ENCODE measurements around the gene TMEM167A.

Gene TMEM167A

DNA sequence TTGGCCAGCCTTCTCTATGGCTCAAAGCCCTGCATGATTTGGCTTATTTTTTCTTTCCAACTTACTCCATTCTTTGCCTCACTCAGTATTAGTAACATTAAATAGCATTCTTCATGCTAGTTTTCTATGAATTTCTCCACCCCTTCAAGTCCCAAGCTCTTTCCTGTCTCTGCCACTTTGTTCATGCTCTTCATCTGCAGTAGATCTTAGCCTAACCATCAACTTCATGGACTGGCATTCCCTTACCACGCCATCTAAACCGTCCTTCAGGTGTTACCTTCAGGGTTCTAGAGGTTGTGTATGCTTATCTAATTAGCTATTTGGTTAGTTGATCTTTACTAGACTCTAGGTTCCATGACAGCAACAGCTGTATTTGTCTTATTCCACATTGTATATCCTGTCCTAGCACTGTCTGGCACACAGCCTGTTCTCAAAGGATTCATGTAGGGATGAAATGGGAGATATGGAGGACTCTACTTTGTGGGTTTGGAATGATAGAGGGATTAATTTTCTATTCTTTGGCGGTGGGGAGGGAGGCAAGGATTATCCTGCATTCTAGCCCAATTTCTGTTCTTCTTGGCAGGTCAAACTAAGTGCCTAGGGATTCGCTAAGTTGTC lies 26.4 kb downstream of the TMEM167A start:
- Histone ChIP-seq H3K27ac (ENCODE audit: low read depth, low read length) (no peak overlapping the region), H3K27me3 (ENCODE audit: control insufficient read depth in 1 of 2, insufficient read depth in 2 of 2, low read length in 2 of 2) (no peaks in the 10 kb centered on the region)

GRCh38 chr5:83049370-83049885 lies 27.8 kb downstream of the TMEM167A start:
- Histone ChIP-seq H3K4me1 (ENCODE audit: insufficient read depth, low read length) (no peaks in the 10 kb centered on the region), H3K9ac (ENCODE audit: low read length) (no peak overlapping the region), H3K36me3 (ENCODE audit: insufficient read depth, low read length) (peaks cover 10% of the 10 kb centered on the region), H3K27me3 (ENCODE audit: control insufficient read depth in 1 of 2, insufficient read depth in 2 of 2, low read length in 2 of 2) (no peaks in the 10 kb centered on the region), H3K4me3 (ENCODE audit: low read depth in 1 of 2, low read length in 2 of 2) (no peak overlapping the region), H3K9me3 (ENCODE audit: low read length) (no peaks in the 10 kb centered on the region), H3K27ac (ENCODE audit: low read depth, low read length) (no peak overlapping the region)

More for the DNA sequence above, 26.4 kb downstream of the TMEM167A start:
- Histone ChIP-seq H3K4me1 (ENCODE audit: insufficient read depth, low read length) (no peaks in the 10 kb centered on the region), H3K9me3 (ENCODE audit: low read length) (no peaks in the 10 kb centered on the region), H3K9ac (ENCODE audit: low read length) (no peak overlapping the region), H3K4me3 (ENCODE audit: low read depth in 1 of 2, low read length in 2 of 2) (no peak overlapping the region), H3K36me3 (ENCODE audit: insufficient read depth, low read length) (peaks cover 10% of the 10 kb centered on the region)

- peaks cover 10% of the 10 kb centered on the region for H3K36me3 ChIP-seq (ENCODE audit: insufficient read depth, low read length)
- no peaks in the 10 kb centered on the region for H3K9me3 ChIP-seq (ENCODE audit: low read length)
- H3K27ac ChIP-seq (ENCODE audit: low read depth, low read length), result no peak overlapping the region
- no peaks in the 10 kb centered on the region for H3K4me1 ChIP-seq (ENCODE audit: insufficient read depth, low read length)
- no peak overlapping the region for H3K4me3 ChIP-seq (ENCODE audit: low read depth in 1 of 2, low read length in 2 of 2)
- H3K27me3 ChIP-seq (ENCODE audit: control insufficient read depth in 1 of 2, insufficient read depth in 2 of 2, low read length in 2 of 2), result no peaks in the 10 kb centered on the region
- no peak overlapping the region for H3K9ac ChIP-seq (ENCODE audit: low read length)
Observed at GRCh38 chr5:83048811-83049210, 28.4 kb downstream of the TMEM167A start.

DNA sequence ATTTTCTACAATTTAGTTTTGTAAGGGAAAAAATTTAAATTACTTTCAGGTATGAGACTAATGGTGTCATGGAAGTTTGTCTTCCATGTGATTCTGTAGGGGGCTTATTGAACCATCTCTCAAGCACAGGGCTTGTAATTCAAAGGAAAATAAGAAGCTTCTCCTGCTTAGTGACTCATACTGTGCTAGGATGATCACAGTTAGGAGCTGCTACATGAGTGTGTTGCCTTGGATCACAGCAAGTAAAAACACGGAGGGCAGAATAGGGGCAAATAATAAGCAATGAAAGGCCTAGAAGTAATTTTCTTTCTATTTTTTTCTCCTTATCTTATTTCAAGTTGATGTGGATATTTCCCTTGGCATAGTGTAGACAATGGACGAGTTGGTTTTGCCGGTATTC lies 28.9 kb downstream of the TMEM167A start:
- Histone ChIP-seq H3K27ac (ENCODE audit: low read depth, low read length) (no peak overlapping the region), H3K27me3 (ENCODE audit: control insufficient read depth in 1 of 2, insufficient read depth in 2 of 2, low read length in 2 of 2) (no peaks in the 10 kb centered on the region), H3K9ac (ENCODE audit: low read length) (no peak overlapping the region), H3K4me1 (ENCODE audit: insufficient read depth, low read length) (no peaks in the 10 kb centered on the region), H3K4me3 (ENCODE audit: low read depth in 1 of 2, low read length in 2 of 2) (no peak overlapping the region), H3K36me3 (ENCODE audit: insufficient read depth, low read length) (peaks cover 10% of the 10 kb centered on the region), H3K9me3 (ENCODE audit: low read length) (no peaks in the 10 kb centered on the region)

DNA sequence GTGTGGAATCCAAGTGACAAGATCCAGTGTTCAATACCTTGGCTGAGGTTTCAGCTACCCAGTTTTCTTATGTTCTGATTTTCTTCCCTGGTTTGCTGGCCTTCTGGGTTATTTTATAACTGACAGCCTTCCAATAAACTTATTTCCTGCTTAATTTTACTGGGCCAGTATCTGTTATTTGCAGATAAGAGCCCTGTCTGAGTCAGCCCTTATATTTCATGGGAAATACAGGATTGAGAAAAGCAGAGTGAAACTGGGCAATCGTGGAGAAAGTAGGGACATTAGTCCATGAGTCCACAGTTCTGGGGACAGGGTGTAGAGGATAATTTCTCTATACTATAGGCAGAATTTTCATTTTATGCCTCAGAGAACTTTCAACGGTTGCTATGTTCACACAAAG lies 32.3 kb downstream of the TMEM167A start:
- Histone ChIP-seq H3K36me3 (ENCODE audit: insufficient read depth, low read length) (peaks cover 6% of the 10 kb centered on the region), H3K27ac (ENCODE audit: low read depth, low read length) (no peak overlapping the region), H3K9ac (ENCODE audit: low read length) (no peak overlapping the region), H3K4me1 (ENCODE audit: insufficient read depth, low read length) (no peaks in the 10 kb centered on the region), H3K27me3 (ENCODE audit: control insufficient read depth in 1 of 2, insufficient read depth in 2 of 2, low read length in 2 of 2) (no peaks in the 10 kb centered on the region), H3K4me3 (ENCODE audit: low read depth in 1 of 2, low read length in 2 of 2) (no peak overlapping the region), H3K9me3 (ENCODE audit: low read length) (no peaks in the 10 kb centered on the region)

DNA sequence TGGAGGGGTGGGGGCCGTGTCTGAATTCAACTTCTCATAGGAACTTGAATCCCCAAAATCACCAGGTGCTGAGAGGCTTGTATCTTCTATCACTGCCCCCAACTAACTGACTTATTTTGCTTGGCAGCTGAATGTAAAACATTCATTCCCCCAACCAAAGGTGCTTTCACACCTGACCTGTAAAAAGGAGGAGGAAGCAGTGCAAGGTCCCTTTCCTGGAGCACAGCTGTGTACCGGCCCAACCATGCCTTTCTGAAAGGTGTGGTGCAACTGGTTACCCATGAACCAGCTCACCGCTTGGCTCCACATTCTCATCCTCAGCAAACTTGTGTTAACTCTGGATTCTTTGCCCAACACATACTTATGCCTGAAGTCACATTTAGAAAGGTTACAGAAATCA lies 34.7 kb downstream of the TMEM167A start:
- no peaks in the 10 kb centered on the region for H3K36me3 ChIP-seq (ENCODE audit: insufficient read depth, low read length)
- no peaks in the 10 kb centered on the region for H3K9me3 ChIP-seq (ENCODE audit: low read length)
- H3K9ac ChIP-seq (ENCODE audit: low read length), result no peak overlapping the region
- no peaks in the 10 kb centered on the region for H3K27me3 ChIP-seq (ENCODE audit: control insufficient read depth in 1 of 2, insufficient read depth in 2 of 2, low read length in 2 of 2)
- H3K4me3 ChIP-seq (ENCODE audit: low read depth in 1 of 2, low read length in 2 of 2), result no peak overlapping the region
- H3K27ac ChIP-seq (ENCODE audit: low read depth, low read length), result no peak overlapping the region
- H3K4me1 ChIP-seq (ENCODE audit: insufficient read depth, low read length), result no peaks in the 10 kb centered on the region

- H3K9me3 ChIP-seq (ENCODE audit: low read length), result no peaks in the 10 kb centered on the region
- H3K4me1 ChIP-seq (ENCODE audit: insufficient read depth, low read length), result peaks cover 10% of the 10 kb centered on the region
- H3K36me3 ChIP-seq (ENCODE audit: insufficient read depth, low read length), result no peaks in the 10 kb centered on the region
- H3K27ac ChIP-seq (ENCODE audit: low read depth, low read length), result no peak overlapping the region
- H3K9ac ChIP-seq (ENCODE audit: low read length), result no peak overlapping the region
- no peak overlapping the region for H3K4me3 ChIP-seq (ENCODE audit: low read depth in 1 of 2, low read length in 2 of 2)
- no peaks in the 10 kb centered on the region for H3K27me3 ChIP-seq (ENCODE audit: control insufficient read depth in 1 of 2, insufficient read depth in 2 of 2, low read length in 2 of 2)
Observed at GRCh38 chr5:83038924-83039323, 38.3 kb downstream of the TMEM167A start.

- H3K9ac ChIP-seq (ENCODE audit: low read length), result no peak overlapping the region
- H3K27me3 ChIP-seq (ENCODE audit: control insufficient read depth in 1 of 2, insufficient read depth in 2 of 2, low read length in 2 of 2), result no peaks in the 10 kb centered on the region
- H3K4me1 ChIP-seq (ENCODE audit: insufficient read depth, low read length), result peaks cover 10% of the 10 kb centered on the region
- no peak overlapping the region for H3K4me3 ChIP-seq (ENCODE audit: low read depth in 1 of 2, low read length in 2 of 2)
- H3K27ac ChIP-seq (ENCODE audit: low read depth, low read length), result no peak overlapping the region
- H3K36me3 ChIP-seq (ENCODE audit: insufficient read depth, low read length), result no peaks in the 10 kb centered on the region
- H3K9me3 ChIP-seq (ENCODE audit: low read length), result no peaks in the 10 kb centered on the region
Observed at GRCh38 chr5:83036991-83037575, 40.1 kb downstream of the TMEM167A start.

- H3K4me1 ChIP-seq (ENCODE audit: insufficient read depth, low read length), result peaks cover 10% of the 10 kb centered on the region
- H3K27me3 ChIP-seq (ENCODE audit: control insufficient read depth in 1 of 2, insufficient read depth in 2 of 2, low read length in 2 of 2), result no peaks in the 10 kb centered on the region
- no peak overlapping the region for H3K27ac ChIP-seq (ENCODE audit: low read depth, low read length)
- H3K9ac ChIP-seq (ENCODE audit: low read length), result no peak overlapping the region
- H3K4me3 ChIP-seq (ENCODE audit: low read depth in 1 of 2, low read length in 2 of 2), result no peak overlapping the region
- no peaks in the 10 kb centered on the region for H3K36me3 ChIP-seq (ENCODE audit: insufficient read depth, low read length)
- H3K9me3 ChIP-seq (ENCODE audit: low read length), result no peaks in the 10 kb centered on the region
Observed at GRCh38 chr5:83035373-83036100, 41.7 kb downstream of the TMEM167A start.

GRCh38 chr5:83034528-83035207 lies 42.5 kb downstream of the TMEM167A start:
- no peak overlapping the region for H3K27ac ChIP-seq (ENCODE audit: low read depth, low read length)
- no peak overlapping the region for H3K4me3 ChIP-seq (ENCODE audit: low read depth in 1 of 2, low read length in 2 of 2)
- H3K9me3 ChIP-seq (ENCODE audit: low read length), result no peaks in the 10 kb centered on the region
- peaks cover 10% of the 10 kb centered on the region for H3K4me1 ChIP-seq (ENCODE audit: insufficient read depth, low read length)
- H3K36me3 ChIP-seq (ENCODE audit: insufficient read depth, low read length), result no peaks in the 10 kb centered on the region
- no peak overlapping the region for H3K9ac ChIP-seq (ENCODE audit: low read length)
- no peaks in the 10 kb centered on the region for H3K27me3 ChIP-seq (ENCODE audit: control insufficient read depth in 1 of 2, insufficient read depth in 2 of 2, low read length in 2 of 2)

DNA sequence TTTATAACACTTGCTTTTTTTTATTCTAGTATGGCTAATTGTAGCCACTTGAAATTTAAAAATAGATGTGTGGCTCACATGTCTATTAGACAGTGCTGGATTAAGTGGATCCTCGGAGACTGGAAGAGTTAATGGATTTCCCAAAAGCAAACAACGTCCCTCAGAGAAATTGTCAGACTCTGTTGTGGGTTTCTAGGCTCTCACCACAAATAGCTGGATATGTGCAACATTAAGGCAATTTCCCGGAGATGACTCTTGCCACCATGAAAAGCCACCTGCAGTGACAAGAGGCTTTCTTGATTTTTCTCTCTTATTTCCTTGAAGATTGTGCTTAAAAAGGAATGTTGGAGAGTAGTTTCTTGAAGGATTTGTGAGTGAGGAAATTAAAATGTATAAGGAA lies 43.2 kb downstream of the TMEM167A start:
- Histone ChIP-seq H3K9me3 (ENCODE audit: low read length) (no peaks in the 10 kb centered on the region), H3K36me3 (ENCODE audit: insufficient read depth, low read length) (no peaks in the 10 kb centered on the region), H3K27ac (ENCODE audit: low read depth, low read length) (no peak overlapping the region), H3K27me3 (ENCODE audit: control insufficient read depth in 1 of 2, insufficient read depth in 2 of 2, low read length in 2 of 2) (no peaks in the 10 kb centered on the region), H3K4me1 (ENCODE audit: insufficient read depth, low read length) (peaks cover 10% of the 10 kb centered on the region), H3K4me3 (ENCODE audit: low read depth in 1 of 2, low read length in 2 of 2) (no peak overlapping the region), H3K9ac (ENCODE audit: low read length) (no peak overlapping the region)

Measured in muscle layer of colon (tissue), 2 donors.